GM19397 (cell line): Measurements from ENCODE around the gene GNL3L.
"Not testable (repeated sequence)": the region's sequence is repeated elsewhere in the genome, so short reads cannot be mapped to it uniquely, and the experiment has no call there.

Experiments
- ATAC-seq: cut with Tn5 transposase; IDR thresholded peaks from one replicate; pipeline ENCODE4 v1.9.1; 2021; ENCODE audit warnings: mild to moderate bottlenecking, moderate library complexity; ENCODE audit not compliant: unreplicated experiment

Gene GNL3L

DNA sequence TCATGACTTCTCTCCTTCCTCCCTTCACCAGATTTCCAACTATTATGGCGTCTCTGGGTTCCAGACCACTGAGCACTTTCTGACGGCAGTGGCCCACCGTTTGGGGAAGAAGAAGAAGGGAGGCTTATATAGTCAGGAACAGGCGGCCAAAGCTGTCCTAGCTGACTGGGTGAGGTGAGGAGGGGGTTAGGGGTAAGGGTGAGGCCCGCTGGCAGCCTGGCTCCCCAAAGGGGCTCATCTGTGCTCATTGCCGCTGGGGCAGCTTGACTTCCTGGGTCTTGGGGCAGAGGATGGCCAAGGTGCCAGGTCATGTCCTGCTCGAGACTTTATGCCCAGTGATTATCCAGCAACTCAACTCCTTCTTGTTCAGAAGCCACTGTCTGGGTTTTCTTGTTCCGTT is 21.8 kb downstream of the GNL3L start:
- ATAC-seq: no peak

DNA sequence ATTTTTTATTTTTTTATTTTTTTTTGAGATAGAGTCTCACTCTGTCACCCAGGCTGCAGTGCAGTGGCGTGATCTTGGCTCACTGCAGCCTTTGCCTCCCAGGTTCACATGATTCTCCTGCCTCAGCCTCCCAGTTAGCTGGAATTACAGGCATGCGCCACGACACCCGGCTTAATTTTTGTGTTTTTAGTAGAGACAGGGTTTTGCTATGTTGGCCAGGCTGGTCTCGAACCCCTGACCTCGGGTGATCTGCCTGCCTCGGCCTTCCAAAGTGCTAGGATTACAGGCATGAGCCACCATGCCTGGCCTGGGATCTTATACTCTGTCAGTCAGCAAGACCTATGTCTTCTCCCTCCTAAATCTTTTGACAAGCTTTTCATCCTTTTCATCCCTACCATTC is 25.0 kb downstream of the GNL3L start:
- not testable (repeated sequence) for ATAC-seq

DNA sequence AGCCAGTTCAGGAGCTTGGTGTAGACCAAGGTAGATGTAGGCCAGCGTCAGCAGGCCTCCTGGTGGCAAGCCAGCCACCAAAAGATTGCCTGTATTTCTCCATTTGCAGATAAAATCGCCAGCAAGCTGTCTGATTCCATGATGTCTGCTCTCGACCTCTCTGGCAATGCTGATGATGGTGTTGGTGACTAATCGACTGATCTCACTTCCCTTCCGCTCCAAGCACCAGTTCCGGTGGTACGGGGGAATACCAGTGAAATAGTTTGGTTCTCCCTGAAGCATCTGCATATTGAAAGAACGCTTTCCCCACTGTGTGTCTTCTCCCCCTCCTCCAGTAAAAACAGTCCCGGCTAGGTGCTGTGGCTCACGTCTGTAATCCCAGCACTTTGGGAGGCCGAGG is 30.4 kb downstream of the GNL3L start:
- ATAC-seq: no peak

DNA sequence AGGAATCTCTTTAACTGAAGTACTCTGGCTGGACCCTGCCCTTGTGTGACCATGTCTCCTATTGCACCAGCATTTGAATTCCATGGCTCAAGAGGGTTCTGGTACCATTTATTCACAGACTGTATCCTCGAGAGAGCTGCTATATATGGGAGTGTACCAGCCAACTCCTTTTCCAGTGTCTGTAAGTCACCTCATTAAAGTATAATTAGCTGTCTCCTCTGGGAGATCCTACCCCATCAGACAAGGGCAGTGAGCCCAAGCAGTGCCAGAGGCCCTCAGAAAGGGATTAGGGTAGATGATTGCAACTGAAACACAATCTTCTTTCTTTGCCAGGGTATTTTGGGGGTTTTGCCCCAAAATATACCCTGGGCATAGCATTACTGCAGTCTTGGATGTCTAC is 31.6 kb downstream of the GNL3L start:
- ATAC-seq: no peak

GRCh38 chrX:54564936-54565335 is 34.9 kb downstream of the GNL3L start:
- ATAC-seq: no peak

DNA sequence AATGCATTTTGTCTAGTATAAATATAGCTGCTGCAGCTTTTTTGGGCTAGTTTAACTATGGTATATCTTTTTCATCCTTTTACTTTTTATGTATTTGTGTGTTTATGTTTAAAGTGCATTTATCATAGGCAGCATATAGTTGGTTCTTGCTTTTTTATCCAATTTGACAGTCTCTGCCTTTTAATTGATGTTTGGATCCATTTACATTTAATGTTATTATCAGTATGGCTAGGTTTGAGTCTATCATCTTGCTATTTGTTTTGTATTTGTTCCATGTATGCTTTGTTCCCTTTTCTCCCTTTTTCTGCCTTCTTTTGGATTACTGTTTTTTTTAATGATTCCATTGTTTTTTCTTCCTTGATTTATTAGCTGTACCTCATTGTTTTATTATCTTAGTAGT is 40.3 kb downstream of the GNL3L start:
- no peak for ATAC-seq

GRCh38 chrX:54572641-54573040 is 42.6 kb downstream of the GNL3L start:
- ATAC-seq: not testable (repeated sequence)

GRCh38 chrX:54597728-54598127 is 67.7 kb downstream of the GNL3L start:
- no peak for ATAC-seq

- no peak for ATAC-seq
These were observed 72.5 kb downstream of the GNL3L start for GRCh38 chrX:54602563-54602962.
